Activated CD4-positive, alpha-beta T cell treated with anti-CD3 and anti-CD28 coated beads, Interleukin-10, Interleukin-2, amounts not matched to agents 100 ng/mL and 50 ng/mL, durations not matched to agents 16 hours and 8 hours (primary cell): ENCODE results near the gene PMIS2.

Experiments used
- DNase-seq: peaks from one replicate; pipeline ENCODE4 v3.0.0-alpha.2; 2020

The PMIS2 gene

DNA sequence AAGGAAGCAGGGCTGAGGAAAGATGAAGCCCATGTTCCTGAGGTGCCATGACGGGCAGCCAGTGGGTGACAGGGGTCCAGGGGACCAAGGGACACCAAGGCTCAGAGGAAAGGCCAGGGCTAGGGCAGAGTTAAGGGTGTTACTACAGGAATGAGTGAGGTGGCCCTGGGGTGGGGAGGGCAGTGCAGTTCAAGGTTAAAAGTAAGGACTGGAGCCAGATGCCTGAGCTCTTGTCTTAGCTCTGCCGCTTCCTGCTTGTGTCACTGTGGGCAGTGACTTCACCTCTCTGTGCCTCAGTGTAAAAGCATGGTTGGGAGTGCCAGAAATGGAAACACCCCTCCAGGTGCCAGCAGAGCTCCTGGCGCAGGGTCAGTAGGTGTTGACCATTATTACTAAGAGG lies 50.7 kb downstream of the PMIS2 start:
- no peak for DNase-seq
